Esophagus muscularis mucosa (tissue), 4 donors: ENCODE data around the gene TRPM3.

ENCODE experiments used
- EP300 ChIP-seq: sonication (generic); formaldehyde crosslinking; IDR thresholded peaks from one replicate; pipeline ENCODE4 v1.6.1; 2017; ENCODE audit warnings: antibody characterized with exemption
- POLR2AphosphoS5 ChIP-seq, 2 donors: sonication (generic); formaldehyde crosslinking; IDR thresholded peaks; one replicate each; pipeline ENCODE4 v1.6.1; 2017; ENCODE audit warnings: antibody characterized with exemption in 2 of 2
- TF ChIP-seq, protein P1 (sequence below), 3 experiments: fragments of 200-600 bp in 2 of 3; fragments of 450-650 bp in 1 of 3; sonication (generic) in 2 of 3; IDR thresholded peaks; one replicate each; pipeline ENCODE4 v1.5.1; 2017 to 2019; ENCODE audit warnings: antibody characterized with exemption in 3 of 3, mild to moderate bottlenecking in 2 of 3, moderate library complexity in 1 of 3

DNA sequence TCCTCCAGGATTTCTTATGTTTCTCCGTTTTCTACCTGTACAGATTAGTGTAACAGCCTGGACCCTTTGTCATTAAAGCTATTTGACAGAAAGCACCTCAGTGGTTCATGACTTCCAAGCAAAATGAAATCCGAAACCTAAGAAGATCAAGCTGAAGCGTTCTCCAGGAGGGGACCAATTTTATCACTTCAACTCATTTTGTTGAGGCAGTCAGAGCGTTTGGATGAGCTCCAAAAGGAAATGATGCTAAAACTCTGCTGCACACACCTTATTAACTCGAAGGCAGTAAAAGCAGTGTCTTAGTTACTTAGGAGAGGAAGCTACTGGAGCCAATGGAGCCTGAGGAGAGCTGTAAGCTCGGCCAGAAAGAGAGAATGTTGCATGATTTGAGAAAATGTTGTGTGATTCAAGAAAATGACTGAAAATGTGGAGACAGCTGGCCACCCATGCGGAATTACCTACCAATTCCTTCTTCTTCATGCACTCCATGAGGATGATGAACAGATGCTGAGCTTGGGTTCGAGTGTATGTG lies 360.2 kb downstream of the TRPM3 start:
- TF ChIP-seq, protein P1, sequence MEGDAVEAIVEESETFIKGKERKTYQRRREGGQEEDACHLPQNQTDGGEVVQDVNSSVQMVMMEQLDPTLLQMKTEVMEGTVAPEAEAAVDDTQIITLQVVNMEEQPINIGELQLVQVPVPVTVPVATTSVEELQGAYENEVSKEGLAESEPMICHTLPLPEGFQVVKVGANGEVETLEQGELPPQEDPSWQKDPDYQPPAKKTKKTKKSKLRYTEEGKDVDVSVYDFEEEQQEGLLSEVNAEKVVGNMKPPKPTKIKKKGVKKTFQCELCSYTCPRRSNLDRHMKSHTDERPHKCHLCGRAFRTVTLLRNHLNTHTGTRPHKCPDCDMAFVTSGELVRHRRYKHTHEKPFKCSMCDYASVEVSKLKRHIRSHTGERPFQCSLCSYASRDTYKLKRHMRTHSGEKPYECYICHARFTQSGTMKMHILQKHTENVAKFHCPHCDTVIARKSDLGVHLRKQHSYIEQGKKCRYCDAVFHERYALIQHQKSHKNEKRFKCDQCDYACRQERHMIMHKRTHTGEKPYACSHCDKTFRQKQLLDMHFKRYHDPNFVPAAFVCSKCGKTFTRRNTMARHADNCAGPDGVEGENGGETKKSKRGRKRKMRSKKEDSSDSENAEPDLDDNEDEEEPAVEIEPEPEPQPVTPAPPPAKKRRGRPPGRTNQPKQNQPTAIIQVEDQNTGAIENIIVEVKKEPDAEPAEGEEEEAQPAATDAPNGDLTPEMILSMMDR (IDR thresholded peaks at IDR 0.05), result no peak
- TF ChIP-seq POLR2AphosphoS5 (IDR thresholded peaks at IDR 0.05) (no peak), EP300 (no peak)
